Endothelial cell (in vitro differentiated cells): ENCODE measurements around the gene GRK6. TPM values are rescaled to one million over a fixed set of nuclear protein-coding genes. Genes with fewer than 3 reads are reported as not detected.

Experiments
- DNase-seq: peaks from one replicate; pipeline ENCODE4 v3.0.0; 2021; ENCODE audit warnings: low spot score
- H3K27ac Mint-ChIP-seq: one replicate; pipeline ENCODE4 v1.8.0; 2021; ENCODE audit warnings: mixed read lengths, inconsistent platforms; ENCODE audit not compliant: unreplicated experiment
- H3K27me3 Mint-ChIP-seq: one replicate; pipeline ENCODE4 v1.8.0; 2021; ENCODE audit warnings: mild to moderate bottlenecking, moderate library complexity, mixed read lengths, inconsistent platforms; ENCODE audit not compliant: unreplicated experiment
- H3K36me3 Mint-ChIP-seq: one replicate; pipeline ENCODE4 v1.8.0; 2021; ENCODE audit warnings: mild to moderate bottlenecking, low read depth, mixed read lengths, inconsistent platforms; ENCODE audit not compliant: unreplicated experiment
- H3K4me1 Mint-ChIP-seq: one replicate; pipeline ENCODE4 v1.8.0; 2021; ENCODE audit warnings: mild to moderate bottlenecking, mixed read lengths, inconsistent platforms; ENCODE audit not compliant: unreplicated experiment
- H3K4me3 Mint-ChIP-seq: one replicate; pipeline ENCODE4 v1.8.0; 2021; ENCODE audit warnings: mild to moderate bottlenecking, mixed read lengths, inconsistent platforms; ENCODE audit not compliant: unreplicated experiment
- H3K9me3 Mint-ChIP-seq: one replicate; pipeline ENCODE4 v1.8.0; 2021; ENCODE audit warnings: mixed read lengths, inconsistent platforms; ENCODE audit not compliant: unreplicated experiment
- CTCF ChIP-seq: fragments of 200-600 bp; sonication (generic); IDR thresholded peaks from one replicate; pipeline ENCODE4 v1.5.0; 2021; ENCODE audit warnings: antibody characterized with exemption; ENCODE audit not compliant: unreplicated experiment
- total RNA-seq: library from RNA; stranded (reverse); fragmentation: NEBNext Ultra II Directional; extraction: Animal tissue kit (Norgen Biotek cat#: 25700); gene quantifications from one replicate; pipeline ENCODE4 v1.2.1, GENCODE V29; 2021; ENCODE audit not compliant: unreplicated experiment

The GRK6 gene
- total RNA-seq, 1 donor from 2014 or later: 33.1 TPM

- peaks cover 7% of the 10 kb centered on the region for H3K27me3 Mint-ChIP-seq
These were observed 3.0 kb downstream of the GRK6 start for GRCh38 chr5:177429248-177430040.

GRCh38 chr5:177430140-177430951 lies 3.9 kb downstream of the GRK6 start:
- Mint-ChIP-seq H3K9me3 (no peaks in the 10 kb centered on the region), H3K4me1 (peaks cover 14% of the 10 kb centered on the region), H3K27me3 (peaks cover 8% of the 10 kb centered on the region), H3K4me3 (no peak overlapping the region), H3K27ac (no peak overlapping the region), H3K36me3 (peaks cover 3% of the 10 kb centered on the region)
- no peak for TF ChIP-seq CTCF
- no peak for DNase-seq

More at GRCh38 chr5:177429248-177430040, 3.0 kb downstream of the GRK6 start:
- H3K9me3 Mint-ChIP-seq: no peaks in the 10 kb centered on the region
- DNase-seq: no peak
- peaks cover 17% of the 10 kb centered on the region for H3K4me1 Mint-ChIP-seq
- no peak for TF ChIP-seq CTCF
- H3K4me3 Mint-ChIP-seq: peak overlapping the region; percentile 42
- no peak overlapping the region for H3K27ac Mint-ChIP-seq
- H3K36me3 Mint-ChIP-seq: peaks cover 3% of the 10 kb centered on the region

GRCh38 chr5:177430972-177431316 lies 4.5 kb downstream of the GRK6 start:
- no peak for TF ChIP-seq CTCF
- no peak overlapping the region for H3K4me3 Mint-ChIP-seq
- H3K36me3 Mint-ChIP-seq: peaks cover 3% of the 10 kb centered on the region

GRCh38 chr5:177431317-177432142 lies 5.1 kb downstream of the GRK6 start:
- no peak overlapping the region for H3K27ac Mint-ChIP-seq
- DNase-seq: no peak
- H3K4me1 Mint-ChIP-seq: peaks cover 11% of the 10 kb centered on the region
- no peaks in the 10 kb centered on the region for H3K9me3 Mint-ChIP-seq
- no peak overlapping the region for H3K4me3 Mint-ChIP-seq
- H3K27me3 Mint-ChIP-seq: peaks cover 10% of the 10 kb centered on the region
- peaks cover 3% of the 10 kb centered on the region for H3K36me3 Mint-ChIP-seq
- no peak for TF ChIP-seq CTCF

More at GRCh38 chr5:177430972-177431316, 4.5 kb downstream of the GRK6 start:
- H3K9me3 Mint-ChIP-seq: no peaks in the 10 kb centered on the region
- H3K27ac Mint-ChIP-seq: no peak overlapping the region
- DNase-seq: no peak
- peaks cover 13% of the 10 kb centered on the region for H3K27me3 Mint-ChIP-seq
- peaks cover 11% of the 10 kb centered on the region for H3K4me1 Mint-ChIP-seq
